Hematopoietic multipotent progenitor cell treated with erythropoietin and hydrocortisone succinate and interleukin-3 and kit ligand, for 4 days (in vitro differentiated cells): ENCODE results near the gene NFIL3.
"Not testable (repeated sequence)": the region's sequence is repeated elsewhere in the genome, so short reads cannot be mapped to it uniquely, and the experiment has no call there.

Experiments used
- DNase-seq: peaks from one replicate; pipeline ENCODE4 v3.0.0-alpha.2; 2015

NFIL3 gene

DNA sequence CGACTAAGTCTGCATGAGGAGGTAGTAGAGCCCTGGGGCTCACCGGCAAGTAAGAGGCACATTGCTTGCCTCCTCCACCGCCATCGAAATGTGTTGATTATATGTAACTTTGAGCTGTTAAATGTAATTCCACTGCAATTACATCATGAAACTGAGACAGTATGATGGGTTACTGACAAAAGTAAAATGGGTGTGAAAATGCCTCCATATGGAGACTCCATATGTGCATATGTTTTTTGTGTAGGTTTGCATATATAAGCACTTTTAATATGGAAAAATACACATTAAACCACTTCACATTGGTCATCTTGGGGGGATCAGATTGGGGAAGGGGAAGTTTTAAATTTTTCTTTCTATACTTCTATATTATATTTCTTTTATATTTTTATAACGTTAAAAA lies 29.8 kb downstream of the NFIL3 start:
- DNase-seq = no peak

DNA sequence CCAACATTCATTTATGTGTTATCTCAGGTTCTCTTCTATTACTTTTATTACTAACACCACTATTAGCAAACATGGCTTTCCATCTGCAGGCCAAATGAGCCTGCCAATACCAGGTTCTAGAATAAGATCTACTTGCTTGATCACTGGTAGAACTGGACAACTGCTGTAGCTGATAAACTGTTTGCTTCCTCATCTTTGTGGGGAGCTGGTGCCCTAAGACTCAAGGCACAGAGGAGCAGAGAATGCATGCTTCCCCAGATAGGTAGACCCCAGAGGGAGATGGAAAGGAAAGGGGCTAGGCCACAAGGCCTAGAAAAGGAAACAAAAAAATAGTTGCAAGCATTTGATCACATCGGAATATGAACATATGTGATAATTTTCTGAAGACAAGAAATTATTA lies 31.2 kb downstream of the NFIL3 start:
- peak; percentile 93 for DNase-seq

DNA sequence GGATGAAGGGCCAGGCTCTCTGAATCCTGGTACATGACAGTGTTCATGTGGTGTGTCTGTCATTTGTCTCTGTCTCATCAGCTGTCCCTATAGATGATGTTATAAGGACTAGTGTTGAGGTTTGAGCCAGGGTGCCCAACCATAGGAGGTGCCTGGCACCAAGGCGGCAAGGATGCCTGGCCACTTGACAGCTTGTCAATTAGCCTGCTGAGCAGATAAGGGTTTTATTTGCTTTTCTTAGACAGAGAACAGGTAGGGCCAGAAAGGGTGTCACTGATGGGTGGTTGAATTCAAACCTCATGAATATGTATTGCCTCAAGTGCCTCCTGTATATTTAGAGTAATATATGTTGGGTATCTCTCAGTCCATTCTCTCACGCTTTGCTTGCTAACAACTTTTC lies 31.8 kb downstream of the NFIL3 start:
- DNase-seq = no peak

DNA sequence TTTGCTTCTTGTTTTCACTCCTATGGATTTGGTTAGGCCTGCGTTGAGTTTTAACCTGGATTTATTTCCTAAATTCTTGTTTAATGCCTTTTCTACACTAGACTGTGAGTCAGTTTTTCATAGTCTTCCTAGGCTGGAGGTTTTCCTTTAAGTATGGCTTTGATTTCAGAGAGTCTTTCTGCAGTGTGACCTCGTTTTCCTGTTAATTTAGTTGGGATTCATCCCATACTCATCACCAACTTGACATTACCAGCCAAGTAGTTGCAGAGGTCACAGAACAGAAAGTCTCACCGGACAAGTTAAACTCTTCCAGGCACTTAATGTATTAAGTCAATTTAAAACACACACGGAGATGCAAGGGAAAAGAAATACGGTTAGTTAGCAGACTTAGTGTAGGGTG lies 32.2 kb downstream of the NFIL3 start:
- DNase-seq = no peak

DNA sequence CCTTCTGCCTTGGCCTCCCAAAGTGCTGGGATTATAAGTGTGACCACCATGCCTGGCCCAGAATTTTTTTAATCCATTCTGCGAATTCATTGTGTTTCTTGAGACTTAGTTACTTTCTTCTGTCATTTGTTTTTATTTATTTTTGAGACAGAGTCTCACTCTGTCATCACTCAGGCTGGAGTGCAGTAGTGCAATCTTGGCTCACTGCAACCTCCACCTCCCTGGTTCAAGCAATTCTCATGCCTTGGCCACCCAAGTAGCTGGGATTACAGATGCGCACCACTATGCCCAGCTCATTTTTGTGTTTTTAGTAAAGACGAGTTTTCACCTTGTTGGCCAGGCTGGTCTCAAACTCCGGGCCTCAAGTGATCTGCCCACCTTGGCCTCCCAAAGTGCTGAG lies 33.9 kb downstream of the NFIL3 start:
- DNase-seq = not testable (repeated sequence)

DNA sequence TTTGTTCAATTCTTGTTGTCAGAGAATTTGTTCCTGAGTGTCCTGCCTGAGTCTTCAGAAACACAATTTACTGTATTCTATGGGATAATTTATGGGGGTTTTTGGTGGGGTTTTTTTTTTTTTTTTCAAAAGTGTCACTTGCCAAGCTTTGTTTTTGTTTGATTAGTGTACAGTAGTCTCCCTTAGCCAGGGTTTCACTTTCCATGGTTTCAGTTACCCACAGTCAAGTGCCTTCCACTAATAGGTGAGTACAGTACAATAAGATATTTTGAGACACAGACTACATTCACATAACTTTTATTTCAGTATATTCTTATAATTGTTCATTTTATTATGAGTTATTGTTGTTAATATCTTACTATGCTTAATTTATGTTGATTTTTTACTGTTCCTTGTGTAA lies 36.9 kb downstream of the NFIL3 start:
- no peak for DNase-seq

DNA sequence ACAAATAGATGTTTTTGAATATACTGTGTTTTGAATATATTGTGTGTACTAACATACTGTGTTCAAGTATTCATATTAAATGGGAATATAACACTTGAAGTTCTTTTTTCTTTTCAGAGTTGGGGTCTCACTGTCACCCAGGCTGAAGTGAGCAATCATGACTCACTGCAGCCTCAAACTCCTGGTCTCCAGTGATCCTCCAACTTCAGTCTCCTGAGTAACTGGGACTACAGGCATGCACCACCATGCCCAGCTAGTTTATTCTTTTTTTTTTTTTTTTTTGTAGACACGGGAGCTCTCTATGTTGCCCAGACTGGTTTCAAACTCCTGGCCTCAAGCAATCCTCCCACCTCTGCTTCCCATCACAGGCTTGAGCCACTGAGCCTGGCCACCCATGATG lies 38.7 kb downstream of the NFIL3 start:
- DNase-seq = no peak

DNA sequence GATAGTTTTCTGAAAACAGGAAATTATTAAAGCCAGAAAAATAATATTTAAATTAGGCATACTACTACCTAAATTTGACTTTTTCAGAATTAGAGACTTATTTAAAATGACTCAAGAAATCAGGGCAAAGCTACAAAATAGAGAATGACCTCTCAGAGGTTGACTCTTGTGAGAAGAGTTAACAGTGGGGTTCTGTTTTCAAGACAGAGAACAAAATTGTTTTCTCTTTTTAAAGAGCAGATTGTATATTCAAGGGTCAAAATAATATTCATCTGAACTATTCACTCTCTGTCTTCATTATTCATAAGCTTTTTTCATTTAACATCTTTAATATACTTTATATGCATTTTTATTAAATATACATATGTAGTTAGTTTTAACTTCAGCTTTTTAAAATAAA lies 40.1 kb downstream of the NFIL3 start:
- DNase-seq = no peak

DNA sequence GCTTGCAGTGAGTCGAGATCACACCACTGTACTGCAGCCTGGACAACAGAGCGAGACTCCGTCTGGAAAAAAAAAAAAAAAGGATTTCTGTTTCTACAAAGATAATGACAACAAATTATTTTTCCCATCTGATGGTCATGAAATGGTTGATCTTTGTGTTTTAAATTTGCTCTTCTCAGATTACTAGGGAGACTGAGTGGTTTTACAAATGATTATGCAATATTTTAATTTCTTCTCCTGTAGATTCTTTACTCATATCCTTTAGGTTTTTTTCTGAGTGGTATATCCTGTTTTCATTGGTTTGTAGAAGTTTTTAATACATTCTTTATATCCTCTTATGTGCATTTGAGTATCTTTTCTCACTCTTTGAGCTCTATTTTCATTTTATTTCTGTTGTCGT lies 41.3 kb downstream of the NFIL3 start:
- no peak for DNase-seq

DNA sequence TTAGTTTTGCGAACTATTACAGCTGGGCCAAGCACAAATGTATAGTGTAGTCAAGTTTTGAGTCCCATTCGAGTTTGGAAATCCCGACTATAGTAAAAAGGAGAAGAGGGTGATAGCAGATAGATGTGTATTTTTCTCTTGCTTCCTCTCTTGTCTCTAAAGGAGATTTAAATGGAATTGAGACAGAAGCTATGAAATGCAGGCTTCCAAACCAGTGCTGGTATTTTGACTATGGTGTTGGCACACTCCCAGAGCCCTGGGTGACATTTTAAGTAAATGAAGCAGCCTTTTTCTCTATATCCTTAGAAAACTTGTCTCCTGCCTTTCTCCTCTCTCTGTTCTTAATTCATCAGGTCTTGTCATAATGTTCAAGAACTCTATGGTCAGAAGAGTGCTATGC lies 44.2 kb downstream of the NFIL3 start:
- peak; percentile 9 for DNase-seq

DNA sequence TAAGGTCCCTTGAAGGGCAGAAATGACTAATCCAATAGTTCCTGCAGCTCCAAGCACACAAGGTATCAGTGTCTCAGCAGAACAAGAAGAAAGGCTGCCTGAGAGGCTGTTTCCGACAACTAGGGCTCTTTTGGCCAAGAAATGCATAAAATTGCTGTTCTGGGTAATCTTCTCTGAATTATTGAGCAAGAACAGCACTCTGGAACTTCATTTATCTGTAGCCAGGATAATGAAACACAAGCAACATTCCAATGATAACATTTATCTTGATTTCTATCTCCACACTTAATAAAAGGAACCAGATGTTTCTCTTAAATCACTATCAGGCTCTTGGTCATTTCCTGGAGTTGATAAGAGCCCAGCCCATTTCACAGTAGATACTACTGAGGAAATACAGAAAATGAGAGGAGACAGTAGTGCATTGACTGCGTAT lies 44.9 kb downstream of the NFIL3 start:
- peak; percentile 58 for DNase-seq

DNA sequence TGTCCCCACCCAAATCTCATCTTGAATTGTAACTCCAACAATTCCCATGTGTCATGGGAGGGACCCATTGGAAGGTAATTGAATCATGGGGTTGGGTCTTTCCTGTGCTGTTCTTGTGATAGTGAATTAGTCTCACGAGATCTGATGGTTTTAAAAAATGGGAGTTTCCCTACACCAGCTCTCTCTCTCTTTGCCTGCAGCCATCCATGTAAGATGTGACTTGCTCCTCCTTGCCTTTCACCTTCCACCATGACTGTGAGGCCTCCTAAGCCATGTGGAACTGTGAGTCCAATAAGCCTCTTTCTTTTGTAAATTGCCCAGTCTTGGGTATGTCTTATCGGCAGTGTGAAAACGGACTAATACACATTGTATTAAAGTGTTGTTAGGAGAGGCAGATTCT lies 45.6 kb downstream of the NFIL3 start:
- DNase-seq = not testable (repeated sequence)

DNA sequence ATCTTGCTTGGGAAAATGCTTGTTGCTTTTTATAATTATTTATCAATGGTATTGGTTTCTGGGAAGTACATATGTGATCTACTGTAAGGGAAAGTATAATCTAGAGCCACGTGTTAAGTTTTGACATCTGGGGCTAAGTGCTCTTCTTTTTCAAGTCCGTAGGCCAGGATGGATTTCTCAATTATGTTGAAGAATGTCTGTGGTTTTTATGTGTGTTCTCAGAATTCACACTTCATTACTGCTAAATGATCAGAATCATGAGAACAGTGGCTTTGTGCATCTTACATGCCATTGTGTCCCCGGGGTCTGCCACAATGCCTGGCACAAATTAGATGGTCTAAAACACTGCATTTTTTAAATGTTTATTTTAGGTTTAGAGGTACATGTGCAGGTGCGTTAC lies 47.4 kb downstream of the NFIL3 start:
- peak; percentile 85 for DNase-seq

DNA sequence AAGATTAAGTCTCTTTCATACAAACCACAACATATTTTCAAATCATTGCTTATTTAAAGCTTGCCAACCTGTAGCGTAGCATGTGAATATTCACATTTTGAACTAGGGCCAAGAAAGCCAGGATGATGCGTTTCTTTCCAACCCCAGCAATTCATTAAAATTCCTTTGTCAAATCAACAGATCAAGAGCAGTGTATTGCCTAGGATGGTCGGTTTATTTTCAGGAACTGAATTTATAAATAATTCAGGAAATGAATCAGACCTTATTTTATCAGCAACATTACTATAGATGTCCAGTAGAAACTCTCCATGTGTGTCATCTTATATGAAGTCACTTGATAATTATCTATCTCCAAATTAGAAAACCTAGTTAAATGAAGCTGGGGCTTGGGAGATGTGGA lies 48.7 kb downstream of the NFIL3 start:
- peak; percentile 42 for DNase-seq

DNA sequence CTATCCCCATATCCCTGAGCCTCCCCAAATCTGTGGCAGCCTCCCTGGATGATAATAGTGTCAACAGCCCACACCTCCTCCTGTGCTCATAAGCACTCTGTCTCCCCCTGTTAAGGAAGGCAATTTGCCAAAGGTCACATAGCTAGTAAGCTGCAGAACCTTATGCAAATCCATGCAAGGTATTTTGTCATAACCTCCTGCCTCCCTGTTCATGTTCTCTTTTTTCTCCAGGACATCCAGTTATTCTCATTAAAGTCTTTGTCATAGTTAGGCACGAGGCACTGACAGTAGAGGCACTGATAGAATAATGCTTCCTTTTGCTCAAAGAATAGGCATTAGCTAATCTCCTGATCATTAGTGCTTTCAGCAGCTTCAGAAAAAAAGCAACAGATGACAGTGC lies 51.7 kb downstream of the NFIL3 start:
- DNase-seq = no peak

DNA sequence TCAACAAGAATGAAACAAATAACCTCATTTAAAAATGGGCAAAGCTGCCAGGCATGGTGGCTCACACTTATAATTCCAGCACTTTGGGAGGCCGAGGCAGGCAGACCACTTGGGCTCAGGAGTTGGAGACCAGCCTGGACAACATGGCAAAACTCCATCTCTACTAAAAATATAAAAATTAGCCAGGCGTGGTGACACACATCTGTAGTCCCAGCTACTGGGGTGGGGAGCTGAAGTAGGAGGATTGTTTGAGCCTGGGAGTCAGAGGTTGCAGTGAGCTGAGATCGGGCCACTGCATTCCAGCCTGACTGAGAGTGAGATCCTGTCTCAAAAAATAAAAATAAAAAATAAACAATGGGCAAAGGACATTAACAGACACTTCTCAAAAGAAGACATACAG lies 53.6 kb downstream of the NFIL3 start:
- DNase-seq = not testable (repeated sequence)

DNA sequence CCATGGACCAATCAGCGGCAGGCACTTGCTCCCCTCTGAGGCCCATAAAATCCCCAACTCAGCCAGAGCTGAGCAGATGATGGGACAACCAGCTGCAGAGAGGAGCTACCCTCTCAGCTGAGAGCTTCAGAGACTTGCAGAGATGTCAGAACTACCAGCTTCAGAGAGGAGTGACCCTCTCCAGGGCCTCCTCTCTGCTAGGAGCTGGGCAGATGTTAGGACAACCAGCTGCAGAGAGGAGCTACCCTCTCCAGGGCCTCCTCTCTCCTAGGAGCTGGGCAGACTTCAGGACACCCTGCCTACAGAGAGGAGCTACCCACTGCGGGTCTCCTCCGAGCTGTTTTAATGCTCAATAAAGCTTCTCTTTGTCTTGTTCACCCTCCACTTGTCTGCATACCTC lies 58.9 kb downstream of the NFIL3 start:
- no peak for DNase-seq

DNA sequence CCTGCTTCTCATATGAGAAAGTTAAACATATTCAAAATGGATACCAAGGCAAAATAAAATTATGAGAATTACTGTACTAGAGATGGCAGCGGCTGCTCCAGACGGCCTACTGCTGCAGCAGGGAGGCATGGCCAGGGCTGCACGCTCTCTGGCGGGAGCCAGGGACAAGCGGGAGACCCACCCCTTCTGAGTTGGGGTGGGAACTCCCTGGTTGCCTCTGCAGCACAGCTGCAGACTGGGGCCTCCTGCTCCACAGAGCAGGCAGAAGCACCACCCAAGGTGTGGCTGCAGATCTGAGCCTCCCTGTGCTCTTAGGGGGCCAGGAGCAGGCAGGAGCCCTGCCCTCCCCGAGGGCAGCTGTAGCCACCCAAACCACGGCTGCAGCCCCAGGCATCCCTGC lies 59.6 kb downstream of the NFIL3 start:
- DNase-seq = no peak

DNA sequence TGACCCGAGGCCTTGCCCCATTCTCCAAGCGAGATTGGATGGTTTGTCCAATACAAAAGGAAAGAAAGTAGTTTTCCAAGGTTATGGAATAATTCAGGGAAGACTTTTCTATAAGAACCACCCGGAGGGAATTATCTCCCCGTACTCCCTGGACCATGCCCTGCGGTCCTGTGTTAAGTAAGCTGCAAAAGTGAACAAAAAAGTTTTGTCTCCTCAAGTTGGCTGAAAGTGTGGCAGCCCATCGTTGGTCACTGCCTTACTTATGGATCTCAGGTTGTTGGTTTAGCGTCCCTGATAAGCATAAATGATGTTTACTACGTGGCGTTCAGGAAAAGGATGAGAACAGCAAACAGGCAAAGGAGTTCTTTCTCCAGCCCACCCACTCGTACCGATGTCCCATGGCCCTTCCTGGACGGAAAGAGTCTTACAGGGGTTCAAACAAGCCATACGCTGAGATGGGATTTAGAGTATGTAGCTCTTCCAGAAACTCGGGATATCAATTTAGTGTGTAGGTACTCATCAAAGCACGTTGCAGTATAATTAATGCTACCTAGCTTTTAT lies 61.5 kb downstream of the NFIL3 start:
- no peak for DNase-seq

DNA sequence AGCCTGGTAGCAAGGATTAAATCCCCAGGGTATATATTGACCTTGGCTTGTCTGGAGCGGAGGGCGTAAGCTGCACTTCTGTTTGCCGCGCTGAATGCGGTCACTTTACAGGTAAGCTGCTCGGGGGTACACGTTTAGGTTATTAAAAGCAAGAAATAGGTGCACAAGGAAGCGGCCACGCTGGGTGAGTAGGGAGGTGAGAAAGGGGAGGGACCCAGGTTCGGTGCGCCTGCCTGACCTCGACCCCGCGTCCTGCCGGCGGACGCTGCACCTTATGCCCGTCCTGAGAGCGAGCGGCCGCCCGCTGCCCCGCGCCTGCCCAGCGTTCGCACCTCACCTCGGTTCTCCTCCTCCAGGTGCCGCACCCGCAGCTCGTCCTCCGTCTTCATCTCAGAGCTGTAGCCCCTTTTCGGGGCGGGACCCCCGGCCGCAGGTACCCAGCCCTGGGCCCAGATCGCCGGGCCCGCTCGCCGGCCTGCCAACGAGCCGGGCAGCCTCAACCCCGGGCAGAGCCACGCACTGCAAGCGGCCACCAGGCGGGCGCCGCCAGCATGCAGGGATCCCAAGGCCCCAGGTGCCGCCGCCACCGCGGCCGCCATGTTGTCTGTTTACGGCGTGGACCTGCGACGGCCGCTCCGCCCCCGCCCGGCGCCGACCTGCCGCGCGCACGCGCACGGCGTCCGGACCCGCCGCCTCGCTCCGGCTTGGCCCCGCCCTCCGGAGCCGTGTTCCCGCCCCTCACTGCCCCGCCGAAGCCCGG lies 62.2 kb downstream of the NFIL3 start, which contains the start of gene AUH:
Gene AUH (minus strand): TSS at position 628 of the 760 bp plus-strand sequence. CDS start 29 bp downstream, at position 599.
- peak; percentile 93 for DNase-seq

DNA sequence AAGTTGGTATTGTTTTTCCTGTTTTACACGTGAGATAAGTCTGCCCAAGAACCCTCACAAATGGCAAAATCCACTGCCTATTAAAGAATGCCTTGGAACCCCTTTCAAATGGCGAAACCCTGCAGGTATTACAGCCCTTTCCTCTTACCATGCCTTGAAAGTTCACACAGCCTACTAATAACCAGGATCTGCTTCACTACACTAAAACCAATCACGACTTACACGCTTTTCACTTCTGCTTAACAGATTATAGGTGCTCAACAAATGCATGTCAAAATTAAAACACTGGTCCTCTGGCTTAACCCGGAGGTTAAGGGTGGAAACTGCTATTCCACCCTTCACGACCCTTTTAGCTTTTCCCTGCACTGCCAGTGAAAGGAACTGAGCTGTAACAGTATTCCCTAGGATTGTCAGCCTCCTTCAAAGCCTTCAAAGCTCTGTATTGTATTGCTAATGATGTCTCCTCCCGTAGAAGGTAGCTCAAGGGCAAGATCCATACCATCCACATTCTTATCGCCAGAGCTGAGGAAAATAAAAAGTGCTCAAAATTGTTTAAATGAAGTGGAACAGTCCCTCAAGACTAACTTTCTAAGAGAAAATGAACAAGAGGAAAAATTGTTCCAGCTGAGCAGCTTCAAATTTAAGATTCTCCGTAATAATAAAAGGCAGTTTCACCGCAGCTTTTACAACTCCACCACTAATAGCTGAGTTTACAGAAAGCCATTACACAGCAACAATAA lies 62.9 kb downstream of the NFIL3 start:
- DNase-seq = no peak

DNA sequence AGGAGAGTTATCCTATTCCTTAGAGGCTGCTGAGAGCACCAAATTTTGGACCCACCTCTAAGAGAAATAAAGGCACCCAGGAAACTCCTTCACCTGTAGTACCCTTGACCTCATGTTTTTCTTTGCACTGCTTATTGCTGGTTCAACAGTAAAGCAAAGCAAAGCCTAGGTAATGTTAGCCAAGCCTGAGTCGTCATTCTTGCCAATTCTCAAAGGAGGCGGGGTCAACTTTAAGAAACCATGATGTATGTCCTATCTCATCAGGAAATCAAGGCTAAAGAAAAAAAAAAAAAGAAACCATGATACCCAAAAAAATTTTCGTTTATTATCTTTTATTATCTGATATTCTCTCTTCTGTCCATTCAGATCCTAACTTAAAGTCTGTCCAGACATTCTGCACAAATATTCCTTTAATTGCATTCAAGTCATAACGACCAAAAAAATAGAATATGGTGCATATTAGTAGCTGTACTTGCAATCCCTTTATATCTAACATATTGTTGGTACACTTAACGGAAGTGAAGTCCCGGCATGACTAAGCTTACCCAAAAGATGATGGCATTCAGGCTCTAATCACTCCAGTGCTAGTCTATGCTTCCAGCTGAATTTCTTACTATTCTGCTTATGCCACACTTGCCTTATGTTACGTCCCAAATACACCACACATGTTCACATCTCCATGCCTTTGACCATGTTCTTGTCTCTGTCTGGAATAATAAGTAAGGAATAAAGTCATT lies 63.7 kb downstream of the NFIL3 start:
- DNase-seq = no peak

DNA sequence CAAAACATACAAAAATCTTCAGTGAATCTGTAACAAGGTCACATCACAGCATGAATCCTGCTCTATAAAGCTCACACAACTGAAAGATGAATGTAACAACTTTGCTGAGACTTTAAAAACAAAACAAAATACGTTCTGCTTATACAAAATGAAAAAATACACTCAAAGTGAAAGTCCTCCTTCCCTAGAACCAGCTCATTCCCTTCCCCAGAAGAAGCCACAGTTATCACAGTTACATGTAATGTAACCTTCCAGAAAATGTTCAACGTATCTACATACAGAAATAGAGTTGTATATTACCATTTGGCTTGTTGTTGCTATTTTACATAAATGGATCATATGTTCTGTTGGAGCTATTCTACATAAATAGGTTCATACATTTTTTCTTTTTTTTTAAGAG lies 64.5 kb downstream of the NFIL3 start:
- no peak for DNase-seq
